GM19372 (cell line): Measurements from ENCODE around the gene MTUS2.
"Not testable (repeated sequence)": the region's sequence is repeated elsewhere in the genome, so short reads cannot be mapped to it uniquely, and the experiment has no call there.

Experiments
- ATAC-seq: cut with Tn5 transposase; IDR thresholded peaks from one replicate; pipeline ENCODE4 v1.9.1; 2021; ENCODE audit warnings: mild to moderate bottlenecking, low read depth, moderate library complexity; ENCODE audit not compliant: unreplicated experiment

MTUS2 gene

DNA sequence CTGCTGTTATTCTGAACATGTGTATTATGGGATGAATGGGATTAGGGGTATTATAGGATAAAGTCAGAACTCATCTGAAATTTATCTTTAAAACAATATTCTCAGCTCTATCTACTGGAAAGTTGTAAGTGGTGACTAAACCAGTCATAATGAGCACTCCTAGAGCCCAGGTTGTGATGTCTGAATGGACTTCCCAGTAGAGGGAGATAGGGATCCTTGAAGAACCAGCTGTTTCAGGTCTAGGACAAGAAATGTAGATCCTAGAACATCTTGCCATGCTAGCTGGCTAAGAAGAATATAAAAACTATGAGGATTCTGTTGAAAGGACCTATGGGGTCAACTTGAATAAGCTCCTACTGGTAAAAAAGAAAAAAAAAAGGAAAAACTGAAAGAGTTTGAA is 464.6 kb downstream of the MTUS2 start:
- no peak for ATAC-seq

- ATAC-seq, result no peak
These were observed 467.1 kb downstream of the MTUS2 start for GRCh38 chr13:29287237-29287636.

GRCh38 chr13:29292045-29292444 is 471.9 kb downstream of the MTUS2 start:
- no peak for ATAC-seq

DNA sequence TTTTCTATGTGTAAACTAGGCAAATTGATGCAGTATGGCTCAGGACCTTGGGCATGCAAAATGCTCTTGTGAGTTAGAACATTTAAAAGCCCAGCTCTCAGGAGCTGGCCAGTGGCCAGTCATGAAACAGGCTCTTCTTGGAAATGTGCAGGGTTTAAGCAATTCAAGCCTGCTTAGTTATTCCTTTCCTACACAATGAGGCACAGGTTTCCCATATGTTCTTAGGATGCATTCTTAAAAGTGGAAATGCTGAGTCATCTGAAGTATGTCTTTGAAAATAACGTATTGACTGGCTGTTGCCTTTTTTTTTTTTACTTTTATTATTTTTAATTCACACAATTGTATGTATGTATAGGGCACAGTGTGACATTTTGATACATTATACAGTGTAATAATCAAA is 474.7 kb downstream of the MTUS2 start:
- no peak for ATAC-seq

DNA sequence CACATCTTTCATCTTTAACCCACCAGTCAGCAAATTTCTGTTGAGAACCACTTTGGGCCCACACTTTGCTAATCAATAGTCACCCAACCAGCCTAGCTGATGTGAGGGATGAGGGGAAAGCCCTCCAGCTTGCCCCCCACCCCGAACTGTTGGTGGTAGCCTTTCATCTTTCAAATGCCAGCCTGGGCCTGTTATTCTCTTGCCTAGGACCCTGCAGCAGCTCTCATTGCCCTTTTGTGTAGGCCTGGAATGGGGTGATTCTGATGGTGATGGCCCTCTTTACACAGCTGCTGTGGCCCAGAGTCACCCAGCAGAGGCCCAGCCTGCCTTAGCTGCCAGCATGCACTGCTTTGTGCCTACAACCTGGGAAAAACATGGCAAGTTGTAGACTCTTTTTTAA is 480.9 kb downstream of the MTUS2 start:
- ATAC-seq, result no peak

- ATAC-seq, result no peak
These were observed 484.0 kb downstream of the MTUS2 start for GRCh38 chr13:29304148-29304547.

- ATAC-seq, result no peak
These were observed 490.7 kb downstream of the MTUS2 start for GRCh38 chr13:29310806-29311205.

DNA sequence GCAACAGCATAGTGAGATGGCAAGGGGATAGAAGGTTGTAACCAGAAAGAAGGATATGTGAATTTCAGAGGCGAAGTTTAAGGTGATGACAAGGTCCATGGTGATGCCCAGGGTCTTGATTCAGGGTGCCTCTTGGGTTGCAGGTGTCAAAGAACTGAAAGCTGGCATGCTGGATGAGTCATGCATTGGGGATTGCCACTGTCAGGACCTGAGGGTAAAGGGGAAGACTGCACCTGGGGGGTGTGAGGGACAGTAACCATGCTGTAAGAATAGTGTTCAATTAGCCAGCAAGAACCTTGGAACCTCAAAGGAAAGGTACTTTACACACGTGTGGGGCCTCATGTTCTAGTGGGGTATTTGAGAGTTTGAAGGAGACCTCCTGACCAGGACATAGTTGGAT is 495.7 kb downstream of the MTUS2 start:
- no peak for ATAC-seq

DNA sequence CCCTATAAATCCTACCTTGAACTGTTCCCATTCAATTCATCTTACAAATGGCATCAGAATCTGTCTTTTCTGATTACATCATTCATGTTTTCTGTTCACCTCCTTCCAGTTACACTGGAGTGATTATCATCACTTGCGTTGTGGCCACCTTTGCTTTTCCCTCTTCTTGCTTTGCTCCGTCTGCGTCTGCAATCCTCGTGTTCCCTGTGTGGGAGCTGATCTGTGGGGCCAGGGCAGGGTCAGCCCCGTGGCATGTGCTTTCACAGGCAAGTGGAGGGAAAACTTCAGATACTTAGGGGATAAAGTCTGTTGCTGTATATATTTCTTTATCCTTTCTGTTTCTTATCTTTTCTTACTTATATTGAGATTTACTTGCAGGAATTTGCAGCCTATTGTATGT is 497.7 kb downstream of the MTUS2 start:
- no peak for ATAC-seq

DNA sequence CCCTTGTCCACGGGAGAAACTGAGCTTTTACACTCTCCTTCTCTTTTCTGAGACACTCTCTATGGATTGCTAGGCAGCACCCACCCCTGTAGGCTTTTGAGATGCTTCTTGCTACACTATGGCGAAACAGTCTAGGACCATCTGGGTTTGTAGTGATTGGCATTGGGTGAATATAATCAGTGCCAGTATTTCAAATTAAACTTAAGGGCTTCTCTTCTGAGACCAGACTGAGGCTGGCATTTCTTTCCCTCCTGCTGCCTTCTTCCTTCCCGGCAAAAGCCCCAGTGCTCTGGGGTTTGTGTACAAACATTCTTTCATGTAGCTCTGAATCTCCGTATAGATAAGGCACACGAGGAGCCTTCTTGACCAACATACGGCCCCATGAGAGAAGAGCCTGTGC is 498.6 kb downstream of the MTUS2 start:
- no peak for ATAC-seq

DNA sequence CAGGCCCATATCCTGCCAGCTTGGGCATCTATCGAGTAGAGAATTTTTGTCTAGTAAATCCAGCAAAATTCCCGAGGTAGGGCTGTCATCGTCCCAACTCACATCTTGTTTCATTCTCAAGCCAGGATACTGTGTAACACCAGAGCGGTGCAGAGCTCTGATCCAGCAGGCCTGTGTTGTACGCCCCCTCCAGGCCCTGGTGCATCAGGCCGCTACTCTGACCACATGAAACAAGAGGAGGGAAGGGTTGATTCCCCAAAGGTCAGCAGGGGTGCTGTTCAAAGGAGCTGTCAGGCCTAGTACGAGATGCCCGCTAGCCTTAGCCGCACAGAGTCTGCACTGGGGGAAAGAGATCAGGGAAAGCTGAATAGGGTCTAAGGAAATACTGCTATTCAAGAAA is 499.3 kb downstream of the MTUS2 start:
- ATAC-seq, result no peak

GRCh38 chr13:29323954-29324353 is 503.8 kb downstream of the MTUS2 start:
- ATAC-seq, result no peak

DNA sequence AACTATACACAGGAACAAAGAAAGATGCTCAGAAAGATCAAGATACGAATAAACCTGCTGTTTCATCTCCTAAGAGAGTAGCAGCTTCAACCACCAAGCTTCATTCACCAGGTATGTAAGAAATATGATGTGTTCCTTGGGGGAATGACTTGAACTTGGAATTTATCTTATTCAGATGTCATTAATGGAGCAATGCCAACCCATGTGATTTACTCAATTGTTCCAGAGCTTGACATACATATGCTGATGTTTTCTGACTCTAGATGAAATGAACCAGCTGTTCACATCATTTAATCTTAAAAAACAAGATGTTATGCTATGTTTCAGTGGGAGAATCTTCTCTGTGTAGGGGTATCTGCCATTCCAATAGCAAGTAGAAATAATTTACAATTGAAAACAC is 504.5 kb downstream of the MTUS2 start:
- ATAC-seq, result no peak

DNA sequence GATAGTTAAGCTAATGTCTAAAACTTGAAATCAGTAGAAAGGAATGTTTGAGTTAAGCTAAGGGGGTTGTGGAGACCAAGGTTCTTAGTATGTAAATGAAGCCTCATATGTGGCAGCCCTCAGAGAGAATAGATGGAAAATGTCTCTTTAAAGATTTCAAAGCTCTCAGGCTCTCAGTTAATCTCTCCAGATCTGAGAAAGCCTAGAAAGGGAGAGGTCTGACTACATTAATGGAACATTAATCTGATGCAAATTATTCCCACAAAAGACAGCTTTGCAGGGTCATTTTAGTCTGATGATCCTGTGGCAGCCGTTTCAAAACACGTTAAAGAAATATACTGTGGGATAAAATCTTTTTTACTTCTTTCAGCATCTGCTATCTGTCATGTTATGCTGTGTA is 508.4 kb downstream of the MTUS2 start:
- ATAC-seq, result no peak

GRCh38 chr13:29336356-29336755 is 516.2 kb downstream of the MTUS2 start:
- ATAC-seq, result no peak

- no peak for ATAC-seq
These were observed 519.5 kb downstream of the MTUS2 start for GRCh38 chr13:29339386-29340272.

GRCh38 chr13:29345860-29346582 is 525.9 kb downstream of the MTUS2 start:
- not testable (repeated sequence) for ATAC-seq

- ATAC-seq, result no peak
These were observed 534.9 kb downstream of the MTUS2 start for GRCh38 chr13:29355029-29355428.

GRCh38 chr13:29359181-29359580 is 539.0 kb downstream of the MTUS2 start:
- ATAC-seq, result no peak

DNA sequence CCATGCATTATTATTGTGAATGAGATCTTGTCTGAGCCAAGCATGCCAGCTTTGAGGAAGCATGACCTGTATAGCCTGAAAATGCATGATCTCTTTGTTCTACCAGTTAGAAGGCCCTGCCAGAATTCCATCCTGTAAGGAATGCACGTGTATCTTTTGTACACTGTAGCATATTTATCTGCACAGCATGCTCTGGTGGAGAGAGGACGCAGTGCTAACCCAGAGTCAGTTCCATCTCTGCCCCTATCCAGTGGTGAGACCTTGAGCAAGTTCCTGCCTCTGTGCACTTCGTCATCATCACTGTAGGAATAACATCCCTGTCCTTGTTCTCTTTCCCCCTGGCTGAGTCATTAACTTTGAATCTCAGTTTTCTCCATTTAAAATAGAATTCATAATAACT is 541.6 kb downstream of the MTUS2 start:
- no peak for ATAC-seq

- ATAC-seq, result peak; percentile 95
These were observed 542.9 kb downstream of the MTUS2 start for GRCh38 chr13:29362849-29363604.
